Measurements from ENCODE around the gene SIAH3. TPM values are rescaled to one million over a fixed set of nuclear protein-coding genes. Genes with fewer than 3 reads are reported as not detected.

SIAH3 gene
- total and polyA plus RNA-seq, 3 donors from 2014 or later, result 0.19 to 0.47 (median 0.36) TPM

GRCh38 chr13:45786293-45786920, 65.1 kb downstream of the SIAH3 start:
- intact Hi-C loops (cut with DNase I; ENCODE audit: low total_unique reads), result no loop called here
- Histone ChIP-seq H3K27ac (no peak overlapping the region), H3K4me3 (no peak overlapping the region), H3K9me3 (no peaks in the 10 kb centered on the region), H3K27me3 (no peaks in the 10 kb centered on the region), H3K4me1 (peaks cover 4% of the 10 kb centered on the region), H3K36me3 (ENCODE audit: low read depth, missing control alignments) (no peaks in the 10 kb centered on the region)
- TF ChIP-seq POLR2A (IDR thresholded peaks at IDR 0.05), result no peak
- no peak for TF ChIP-seq CTCF (IDR thresholded peaks at IDR 0.05)
- 54 to 58% methylated on average over 6 of the region's 6 CpGs for WGBS, 2 donors
- no peak for DNase-seq

GRCh38 chr13:45784755-45785675, 66.5 kb downstream of the SIAH3 start:
- Histone ChIP-seq H3K4me1 (peaks cover 4% of the 10 kb centered on the region), H3K9me3 (no peaks in the 10 kb centered on the region), H3K36me3 (ENCODE audit: low read depth, missing control alignments) (no peaks in the 10 kb centered on the region), H3K27ac (no peak overlapping the region), H3K27me3 (no peaks in the 10 kb centered on the region), H3K4me3 (no peak overlapping the region)
- WGBS, 2 donors, result 74 to 77% methylated on average over 10 of the region's 10 CpGs
- no peak for DNase-seq
- TF ChIP-seq POLR2A (IDR thresholded peaks at IDR 0.05), result no peak
- no peak for TF ChIP-seq CTCF (IDR thresholded peaks at IDR 0.05)
- intact Hi-C loops (cut with DNase I; ENCODE audit: low total_unique reads), result no loop called here

- no peaks in the 10 kb centered on the region for H3K9me3 ChIP-seq
- H3K27ac ChIP-seq, result no peak overlapping the region
- H3K27me3 ChIP-seq, result no peaks in the 10 kb centered on the region
- no peak for DNase-seq
- 78 to 79% methylated on average over 15 to 35 of the region's 35 CpGs for WGBS, 2 donors
- TF ChIP-seq POLR2A (IDR thresholded peaks at IDR 0.05) (no peak), CTCF (IDR thresholded peaks at IDR 0.05) (no peak)
- no peak overlapping the region for H3K4me3 ChIP-seq
- peaks cover 4% of the 10 kb centered on the region for H3K4me1 ChIP-seq
- no peaks in the 10 kb centered on the region for H3K36me3 ChIP-seq (ENCODE audit: low read depth, missing control alignments)
- intact Hi-C loops (cut with DNase I; ENCODE audit: low total_unique reads), result no loop called here
These were observed 68.1 kb downstream of the SIAH3 start for GRCh38 chr13:45783346-45784043.

GRCh38 chr13:45782327-45783045, 69.1 kb downstream of the SIAH3 start:
- intact Hi-C loops (cut with DNase I; ENCODE audit: low total_unique reads), result no loop called here
- Histone ChIP-seq H3K4me3 (no peak overlapping the region), H3K27ac (no peak overlapping the region), H3K4me1 (peaks cover 4% of the 10 kb centered on the region), H3K27me3 (no peaks in the 10 kb centered on the region), H3K9me3 (no peaks in the 10 kb centered on the region), H3K36me3 (ENCODE audit: low read depth, missing control alignments) (no peaks in the 10 kb centered on the region)
- TF ChIP-seq CTCF (IDR thresholded peaks at IDR 0.05) (no peak), POLR2A (IDR thresholded peaks at IDR 0.05) (no peak)
- DNase-seq, result no peak
- WGBS, 2 donors, result 59 to 68% methylated on average over 9 of the region's 9 CpGs
